ENCODE measurements around the gene R3HDM4. TPM values are rescaled to one million over a fixed set of nuclear protein-coding genes. Genes with fewer than 3 reads are reported as not detected.

The R3HDM4 gene
- total RNA-seq, 2 donors from 2014 or later = 37.6 to 42.4 TPM

GRCh38 chr19:927780-928401 lies 14.9 kb upstream of the R3HDM4 start:
- H3K4me1 ChIP-seq (ENCODE audit: control insufficient read depth in 1 of 2, low read depth in 2 of 2) = peaks cover 17 to 35% of the 10 kb centered on the region in 2 donors
- no peak for DNase-seq (ENCODE audit: low spot score)

GRCh38 chr19:927351-927779 lies 14.3 kb upstream of the R3HDM4 start:
- Histone ChIP-seq H3K4me3 (peak overlapping the region; percentile 79), H3K27ac (peak overlapping the region in 1 of 2 donors; percentile 41), H3K27me3 (replicated peaks; ENCODE audit: insufficient read depth) (no peaks in the 10 kb centered on the region), H3K4me1 (ENCODE audit: control insufficient read depth in 1 of 2, low read depth in 2 of 2) (peaks cover 12 to 29% of the 10 kb centered on the region in 2 donors), H3K9me3 (no peaks in the 10 kb centered on the region), H3K36me3 (no peaks in the 10 kb centered on the region)
- ATAC-seq (ENCODE audit: insufficient number of reproducible peaks, low FRiP score, low read depth) = no peak
- DNase-seq (ENCODE audit: low spot score) = no peak
- TF ChIP-seq CTCF (IDR thresholded peaks at IDR 0.05) = no peak

More at GRCh38 chr19:927780-928401, 14.9 kb upstream of the R3HDM4 start:
- no peaks in the 10 kb centered on the region for H3K9me3 ChIP-seq
- no peaks in the 10 kb centered on the region for H3K36me3 ChIP-seq
- H3K27ac ChIP-seq = no peak overlapping the region
- TF ChIP-seq CTCF (IDR thresholded peaks at IDR 0.05) = no peak
- ATAC-seq (ENCODE audit: insufficient number of reproducible peaks, low FRiP score, low read depth) = no peak
- peak overlapping the region; percentile 79 for H3K4me3 ChIP-seq
- H3K27me3 ChIP-seq (replicated peaks; ENCODE audit: insufficient read depth) = no peaks in the 10 kb centered on the region

GRCh38 chr19:926589-927350 lies 13.8 kb upstream of the R3HDM4 start:
- Histone ChIP-seq H3K36me3 (no peaks in the 10 kb centered on the region), H3K4me1 (ENCODE audit: control insufficient read depth in 1 of 2, low read depth in 2 of 2) (peaks cover 11 to 29% of the 10 kb centered on the region in 2 donors), H3K27ac (peak overlapping the region in 1 of 2 donors; percentile 46), H3K9me3 (no peaks in the 10 kb centered on the region), H3K27me3 (replicated peaks; ENCODE audit: insufficient read depth) (no peaks in the 10 kb centered on the region), H3K4me3 (peak overlapping the region; percentile 79)
- TF ChIP-seq CTCF (IDR thresholded peaks at IDR 0.05) = no peak
- DNase-seq (ENCODE audit: low spot score) (no peak), ATAC-seq (ENCODE audit: insufficient number of reproducible peaks, low FRiP score, low read depth) (no peak)

GRCh38 chr19:926323-926588 lies 13.2 kb upstream of the R3HDM4 start:
- Histone ChIP-seq H3K36me3 (no peaks in the 10 kb centered on the region), H3K4me1 (ENCODE audit: control insufficient read depth in 1 of 2, low read depth in 2 of 2) (peaks cover 11 to 29% of the 10 kb centered on the region in 2 donors), H3K27me3 (replicated peaks; ENCODE audit: insufficient read depth) (no peaks in the 10 kb centered on the region), H3K4me3 (peak overlapping the region; percentile 79), H3K27ac (peak overlapping the region; percentile 38 to 46), H3K9me3 (no peaks in the 10 kb centered on the region)
- DNase-seq (ENCODE audit: low spot score) (no peak), ATAC-seq (ENCODE audit: insufficient number of reproducible peaks, low FRiP score, low read depth) (no peak)
- no peak for TF ChIP-seq CTCF (IDR thresholded peaks at IDR 0.05)

GRCh38 chr19:925526-926322 lies 12.7 kb upstream of the R3HDM4 start, which contains the start of gene ARID3A:
Gene ARID3A (plus strand): TSS chr19:926035. CDS start chr19:929529, 3,494 bp downstream.
- TF ChIP-seq CTCF (IDR thresholded peaks at IDR 0.05) = no peak
- DNase-seq (ENCODE audit: low spot score) = no peak

More at GRCh38 chr19:925526-926322, 12.7 kb upstream of the R3HDM4 start, which contains the start of gene ARID3A:
- peak within 1 kb of the TSS; percentile 79 for H3K4me3 ChIP-seq
- H3K4me1 ChIP-seq (ENCODE audit: control insufficient read depth in 1 of 2, low read depth in 2 of 2) = peaks cover 11 to 34% of the 10 kb centered on the region in 2 donors
- peak within 1 kb of the TSS; percentile 38 to 46 for H3K27ac ChIP-seq
- no peaks in the 10 kb centered on the region for H3K27me3 ChIP-seq (replicated peaks; ENCODE audit: insufficient read depth)
- peak; percentile 46 for ATAC-seq (ENCODE audit: insufficient number of reproducible peaks, low FRiP score, low read depth)
- no peaks in the 10 kb centered on the region for H3K36me3 ChIP-seq
- H3K9me3 ChIP-seq = no peaks in the 10 kb centered on the region
